Measurements from ENCODE around the gene NSMCE1. TPM values are rescaled to one million over a fixed set of nuclear protein-coding genes. Genes with fewer than 3 reads are reported as not detected.

Gene NSMCE1
- total RNA-seq, 1 experiment from 2014 or later: 19.3 TPM

DNA sequence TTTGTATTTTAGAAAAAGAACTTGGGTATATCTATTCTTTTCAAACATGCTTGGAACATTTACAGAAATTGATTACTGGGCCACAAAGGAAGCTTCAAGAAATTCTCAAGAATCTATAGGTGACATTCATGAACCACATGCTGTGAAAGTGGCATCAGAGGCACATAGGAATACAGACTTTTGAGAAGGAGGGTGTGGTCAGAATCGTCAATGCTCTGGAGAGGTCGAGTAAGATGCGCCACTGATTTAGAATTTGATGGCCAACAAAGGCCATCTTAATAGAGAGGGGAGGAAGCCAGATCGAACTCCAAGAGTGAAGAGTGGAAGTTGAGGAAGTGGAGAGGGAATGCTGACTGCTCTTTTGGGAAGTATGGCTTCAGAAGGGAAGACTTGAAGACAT, 3.5 kb upstream of the NSMCE1 start:
- H3K4me3 Mint-ChIP-seq: no peak overlapping the region

More for the DNA sequence above, 3.5 kb upstream of the NSMCE1 start:
- Histone ChIP-seq H2BK120ac (ENCODE audit: low read depth, low read length, poor library complexity, severe bottlenecking) (no peak overlapping the region), H2BK15ac (ENCODE audit: low read depth, low read length) (no peak overlapping the region), H3K18ac (ENCODE audit: insufficient read length, low read depth, low read length) (no peak overlapping the region), H3K9me3 (ENCODE audit: control insufficient read depth, low read depth, low read length) (no peaks in the 10 kb centered on the region), H3K23me2 (ENCODE audit: insufficient read length, low read depth, low read length, poor library complexity, severe bottlenecking) (no peaks in the 10 kb centered on the region), H2BK20ac (ENCODE audit: low read depth, low read length, poor library complexity, severe bottlenecking) (no peak overlapping the region), H3K27ac (ENCODE audit: insufficient read length, low read depth, low read length) (no peak overlapping the region), H3K27me3 (ENCODE audit: insufficient read depth, low read length) (no peaks in the 10 kb centered on the region), H4K20me1 (ENCODE audit: control insufficient read depth, insufficient read depth, insufficient read length) (no peaks in the 10 kb centered on the region), H3K4me1 (ENCODE audit: insufficient read depth, low read length) (no peaks in the 10 kb centered on the region; the same call in 1 of the 2 replicates), H3K4me2 (ENCODE audit: insufficient read depth, insufficient read length, low read length) (no peak overlapping the region), H3K9ac (ENCODE audit: extremely low read depth, insufficient read length, low read length) (no peak overlapping the region), H3K14ac (ENCODE audit: insufficient read depth, low read length) (no peak overlapping the region), H3K79me1 (ENCODE audit: insufficient read depth, low read depth, low read length, poor library complexity, severe bottlenecking) (no peaks in the 10 kb centered on the region), H3K23ac (ENCODE audit: insufficient read length, low read depth, low read length) (no peak overlapping the region), H2AK5ac (ENCODE audit: insufficient read length, low read length) (no peak overlapping the region), H3K56ac (ENCODE audit: insufficient read length, low read depth, low read length) (no peak overlapping the region), H2AFZ (ENCODE audit: low read length) (no peak overlapping the region), H3K4ac (ENCODE audit: low read depth, low read length) (no peak overlapping the region), H3T11ph (ENCODE audit: low read length) (no peak overlapping the region), H4K5ac (ENCODE audit: insufficient read length, low read depth, low read length) (no peak overlapping the region), H3K79me2 (ENCODE audit: insufficient read depth, low read length) (no peaks in the 10 kb centered on the region), H4K91ac (ENCODE audit: insufficient read length, low read depth, low read length) (no peak overlapping the region), H2BK12ac (ENCODE audit: insufficient read length, low read depth, low read length) (no peak overlapping the region), H2BK5ac (ENCODE audit: insufficient read length, low read length) (no peak overlapping the region), H4K8ac (replicated peaks; ENCODE audit: insufficient read length, low read depth, low read length) (no peak overlapping the region)
- Mint-ChIP-seq H3K36me3 (ENCODE audit: insufficient read depth in 1 of 3, low read depth in 3 of 3) (peaks cover 2 to 4% (median 3%) of the 10 kb centered on the region in 3 experiments; a peak in 3 of 7 replicates), H3K4me1 (peaks cover 7 to 9% of the 10 kb centered on the region in 2 experiments), H3K9me3 (peaks cover 3% of the 10 kb centered on the region in 2 experiments; a peak in 2 of 5 replicates), H3K27ac (no peak overlapping the region), H3K27me3 (ENCODE audit: low read depth) (no peaks in the 10 kb centered on the region; the same call in 1 of the 2 replicates)
- TF ChIP-seq, protein P1, sequence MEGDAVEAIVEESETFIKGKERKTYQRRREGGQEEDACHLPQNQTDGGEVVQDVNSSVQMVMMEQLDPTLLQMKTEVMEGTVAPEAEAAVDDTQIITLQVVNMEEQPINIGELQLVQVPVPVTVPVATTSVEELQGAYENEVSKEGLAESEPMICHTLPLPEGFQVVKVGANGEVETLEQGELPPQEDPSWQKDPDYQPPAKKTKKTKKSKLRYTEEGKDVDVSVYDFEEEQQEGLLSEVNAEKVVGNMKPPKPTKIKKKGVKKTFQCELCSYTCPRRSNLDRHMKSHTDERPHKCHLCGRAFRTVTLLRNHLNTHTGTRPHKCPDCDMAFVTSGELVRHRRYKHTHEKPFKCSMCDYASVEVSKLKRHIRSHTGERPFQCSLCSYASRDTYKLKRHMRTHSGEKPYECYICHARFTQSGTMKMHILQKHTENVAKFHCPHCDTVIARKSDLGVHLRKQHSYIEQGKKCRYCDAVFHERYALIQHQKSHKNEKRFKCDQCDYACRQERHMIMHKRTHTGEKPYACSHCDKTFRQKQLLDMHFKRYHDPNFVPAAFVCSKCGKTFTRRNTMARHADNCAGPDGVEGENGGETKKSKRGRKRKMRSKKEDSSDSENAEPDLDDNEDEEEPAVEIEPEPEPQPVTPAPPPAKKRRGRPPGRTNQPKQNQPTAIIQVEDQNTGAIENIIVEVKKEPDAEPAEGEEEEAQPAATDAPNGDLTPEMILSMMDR (conservative IDR thresholded peaks at IDR 0.05): no peak
- no CpG with 5 or more reads among the region's 4 CpGs for WGBS (ENCODE audit: extremely low coverage, insufficient read length, low lambda C conversion rate)
- no peak for DNase-seq

Measured in H9 (cell line).